ENCODE measurements around the gene CAPZA1.
A peak's percentile ranks its signal among the peaks of the same experiment; 100 is the strongest.
"Not testable (repeated sequence)": the region's sequence is repeated elsewhere in the genome, so short reads cannot be mapped to it uniquely, and the experiment has no call there.

CAPZA1 gene

GRCh38 chr1:112618721-112619517 is 713 bp upstream of the CAPZA1 start, which contains the start of gene ST7L:
ST7L (minus strand) TSS chr1:112619141; CDS start chr1:112619113, 28 bp downstream.
- H3K27ac ChIP-seq: peak within 1 kb of the TSS; percentile 97
- TF ChIP-seq CTCF (conservative IDR thresholded peaks at IDR 0.05): no peak

- TF ChIP-seq CTCF (conservative IDR thresholded peaks at IDR 0.05): no peak
- peak overlapping the region; percentile 97 for H3K27ac ChIP-seq
Measured at GRCh38 chr1:112620377-112620695, 704 bp downstream of the CAPZA1 start.

- H3K27ac ChIP-seq: not testable (repeated sequence)
Measured at GRCh38 chr1:112624493-112624892, 4.9 kb downstream of the CAPZA1 start.

- H3K27ac ChIP-seq: no peak overlapping the region
- TF ChIP-seq CTCF (conservative IDR thresholded peaks at IDR 0.05): no peak
Measured at GRCh38 chr1:112625696-112626095, 6.1 kb downstream of the CAPZA1 start.

GRCh38 chr1:112626193-112626592 is 6.6 kb downstream of the CAPZA1 start:
- H3K27ac ChIP-seq: no peak overlapping the region
- TF ChIP-seq CTCF (conservative IDR thresholded peaks at IDR 0.05): no peak

- no peak for TF ChIP-seq CTCF (conservative IDR thresholded peaks at IDR 0.05)
- H3K27ac ChIP-seq: no peak overlapping the region
Measured at GRCh38 chr1:112626887-112627286, 7.3 kb downstream of the CAPZA1 start.

GRCh38 chr1:112628516-112628915 is 8.9 kb downstream of the CAPZA1 start:
- no peak overlapping the region for H3K27ac ChIP-seq
- TF ChIP-seq CTCF (conservative IDR thresholded peaks at IDR 0.05): no peak

GRCh38 chr1:112629256-112629655 is 9.6 kb downstream of the CAPZA1 start:
- TF ChIP-seq CTCF (conservative IDR thresholded peaks at IDR 0.05): no peak
- H3K27ac ChIP-seq: no peak overlapping the region

Measured in VCaP (cell line).